Measurements from ENCODE around the gene MGAT4B.
"Not testable (repeated sequence)": the region's sequence is repeated elsewhere in the genome, so short reads cannot be mapped to it uniquely, and the experiment has no call there.

Gene MGAT4B

DNA sequence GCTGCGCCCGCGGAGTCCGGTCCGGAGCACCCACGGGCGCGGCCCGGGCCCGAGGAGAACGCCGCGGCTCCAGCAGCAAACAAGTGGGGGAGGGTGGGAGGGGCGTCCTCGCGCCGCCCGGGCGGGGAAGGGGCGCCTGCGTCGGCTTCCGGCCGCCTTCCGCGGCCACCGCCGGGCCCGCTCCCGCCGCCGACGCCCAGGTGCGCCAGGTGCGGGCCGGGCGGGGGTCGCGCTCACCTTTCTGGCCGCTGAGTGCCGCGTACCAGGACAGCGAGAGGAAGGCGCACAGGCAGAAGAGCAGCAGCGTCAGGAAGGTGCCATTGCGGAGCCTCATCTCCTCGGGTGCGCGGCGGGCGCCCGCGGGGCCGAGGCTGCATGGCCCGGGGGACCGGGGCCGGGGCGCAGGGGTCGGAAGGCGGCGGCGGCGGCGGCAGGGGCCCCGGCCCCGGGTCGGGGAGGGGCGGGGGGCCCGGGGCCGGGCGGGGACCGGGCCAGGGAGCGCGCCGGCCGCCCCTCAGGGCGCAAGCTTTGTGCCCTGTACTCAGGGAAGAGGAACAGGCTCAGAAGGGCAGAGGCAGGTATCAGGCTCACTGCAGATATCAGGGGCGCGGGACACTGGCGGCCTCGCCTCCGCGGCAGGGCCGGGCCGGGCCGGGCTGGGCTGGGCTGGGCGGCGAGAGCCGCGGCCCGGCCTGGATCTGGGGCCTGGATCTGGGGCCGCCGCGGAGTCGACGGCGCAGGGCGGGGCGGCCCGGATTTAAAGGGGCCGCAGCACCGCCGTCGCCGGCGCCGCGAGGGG is at the start of gene MGAT4B:
Gene MGAT4B, minus strand, starts transcription at position 617 of the 799 bp plus-strand sequence. Its CDS starts 283 bp downstream, at position 334.
- DNase-seq (ENCODE audit: low spot score), result peak; percentile 64

- no peak for DNase-seq (ENCODE audit: low spot score)
Measured at GRCh38 chr5:179854356-179854755, 47.7 kb upstream of the MGAT4B start.

DNA sequence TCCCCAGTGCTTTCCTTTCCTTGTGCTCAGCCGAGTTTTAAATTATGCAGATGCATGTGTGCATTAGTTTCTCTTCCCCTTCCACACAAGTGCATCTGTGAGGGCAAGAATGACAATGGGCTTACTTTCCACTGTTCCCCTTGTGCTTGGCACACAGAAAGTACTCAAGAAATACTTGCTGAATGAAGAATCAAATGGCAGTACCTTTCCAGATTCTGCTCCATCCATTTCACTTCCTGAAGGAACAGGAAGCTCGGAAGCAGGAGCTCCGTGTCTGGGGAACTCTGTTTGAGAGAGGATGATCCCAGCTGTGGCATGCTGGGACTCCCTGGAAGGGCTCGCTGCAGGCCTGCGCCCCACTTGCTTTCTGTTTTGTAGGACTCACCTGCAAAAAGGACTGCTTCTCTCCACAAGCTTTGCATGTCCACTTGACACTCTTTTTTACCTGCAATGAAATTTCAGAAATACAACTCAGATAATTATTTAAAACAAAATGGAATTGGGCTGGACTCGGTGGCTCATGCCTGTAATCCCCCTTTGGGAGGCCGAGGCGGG is 46.4 kb upstream of the MGAT4B start:
- DNase-seq (ENCODE audit: low spot score), result no peak

DNA sequence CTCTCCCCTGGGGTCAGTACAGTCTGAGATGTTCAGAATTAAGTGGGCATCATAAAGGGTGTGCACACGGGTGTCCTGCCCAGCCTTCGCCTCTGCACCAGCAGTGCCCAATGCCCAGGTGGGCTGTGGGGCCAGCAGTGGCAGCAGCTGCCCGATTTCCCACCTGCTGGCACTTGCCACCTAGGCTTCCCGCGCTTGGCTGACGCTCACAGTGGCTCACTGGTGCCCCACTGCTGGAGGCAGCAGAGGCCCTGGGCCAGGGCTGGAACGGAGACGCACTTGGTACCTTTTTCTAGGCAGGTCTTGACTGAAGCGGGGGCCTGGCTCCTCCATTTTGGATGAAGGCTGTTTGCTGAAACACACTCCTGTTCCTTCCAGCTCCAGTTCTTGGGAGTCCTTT is 35.0 kb upstream of the MGAT4B start:
- DNase-seq (ENCODE audit: low spot score), result no peak

GRCh38 chr5:179840766-179841165 is 34.1 kb upstream of the MGAT4B start:
- DNase-seq (ENCODE audit: low spot score), result no peak

GRCh38 chr5:179840321-179840720 is 33.7 kb upstream of the MGAT4B start:
- no peak for DNase-seq (ENCODE audit: low spot score)

GRCh38 chr5:179839328-179840256 is 32.9 kb upstream of the MGAT4B start:
- no peak for DNase-seq (ENCODE audit: low spot score)

DNA sequence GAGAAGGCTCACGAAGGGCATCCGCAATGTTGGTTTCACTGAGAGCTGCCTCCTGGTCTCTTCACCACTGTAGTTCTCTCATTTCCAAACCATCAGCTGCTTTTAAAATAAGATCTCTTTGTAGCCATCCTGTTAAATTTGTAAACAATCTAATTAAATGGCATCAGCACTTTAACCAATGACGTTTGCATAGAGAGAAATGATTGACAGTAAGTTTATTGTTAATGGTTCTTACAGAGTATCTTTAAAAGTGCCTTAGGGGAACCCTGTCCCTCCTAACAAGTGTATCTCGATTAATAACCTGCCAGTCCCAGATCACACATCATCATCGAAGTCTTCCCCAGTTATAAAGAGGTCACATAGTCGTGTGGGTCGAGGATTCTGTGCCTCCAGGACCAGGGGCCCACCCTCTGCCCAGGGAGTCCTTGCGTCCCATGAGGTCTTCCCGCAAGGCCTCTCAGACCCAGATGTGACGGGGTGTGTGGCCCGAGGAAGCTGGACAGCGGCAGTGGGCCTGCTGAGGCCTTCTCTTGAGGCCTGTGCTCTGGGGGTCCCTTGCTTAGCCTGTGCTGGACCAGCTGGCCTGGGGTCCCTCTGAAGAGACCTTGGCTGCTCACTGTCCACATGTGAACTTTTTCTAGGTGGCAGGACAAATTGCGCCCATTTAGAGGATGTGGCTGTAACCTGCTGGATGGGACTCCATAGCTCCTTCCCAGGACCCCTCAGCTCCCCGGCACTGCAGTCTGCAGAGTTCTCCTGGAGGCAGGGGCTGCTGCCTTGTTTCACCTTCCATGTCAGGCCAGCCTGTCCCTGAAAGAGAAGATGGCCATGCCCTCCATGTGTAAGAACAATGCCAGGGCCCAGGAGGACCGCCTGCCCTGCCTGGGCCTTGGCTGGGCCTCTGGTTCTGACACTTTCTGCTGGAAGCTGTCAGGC is 30.7 kb upstream of the MGAT4B start:
- no peak for DNase-seq (ENCODE audit: low spot score)

- DNase-seq (ENCODE audit: low spot score), result peak; percentile 79
Measured at GRCh38 chr5:179836225-179837019, 29.8 kb upstream of the MGAT4B start.

DNA sequence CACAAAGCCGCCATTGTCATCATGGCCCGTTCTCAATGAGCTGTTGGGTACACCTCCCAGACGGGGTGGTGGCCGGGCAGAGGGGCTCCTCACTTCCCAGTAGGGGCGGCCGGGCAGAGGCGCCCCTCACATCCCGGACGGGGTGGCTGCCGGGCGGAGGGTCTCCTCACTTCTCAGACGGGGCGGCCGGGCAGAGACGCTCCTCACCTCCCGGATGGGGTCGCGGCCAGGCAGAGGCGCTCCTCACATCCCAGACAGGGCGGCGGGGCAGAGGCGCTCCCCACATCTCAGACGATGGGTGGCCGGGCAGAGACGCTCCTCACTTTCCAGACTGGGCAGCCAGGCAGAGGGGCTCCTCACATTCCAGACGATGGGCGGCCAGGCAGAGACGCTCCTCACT is 28.2 kb upstream of the MGAT4B start:
- DNase-seq (ENCODE audit: low spot score), result not testable (repeated sequence)

- no peak for DNase-seq (ENCODE audit: low spot score)
Measured at GRCh38 chr5:179834120-179834519, 27.5 kb upstream of the MGAT4B start.

DNA sequence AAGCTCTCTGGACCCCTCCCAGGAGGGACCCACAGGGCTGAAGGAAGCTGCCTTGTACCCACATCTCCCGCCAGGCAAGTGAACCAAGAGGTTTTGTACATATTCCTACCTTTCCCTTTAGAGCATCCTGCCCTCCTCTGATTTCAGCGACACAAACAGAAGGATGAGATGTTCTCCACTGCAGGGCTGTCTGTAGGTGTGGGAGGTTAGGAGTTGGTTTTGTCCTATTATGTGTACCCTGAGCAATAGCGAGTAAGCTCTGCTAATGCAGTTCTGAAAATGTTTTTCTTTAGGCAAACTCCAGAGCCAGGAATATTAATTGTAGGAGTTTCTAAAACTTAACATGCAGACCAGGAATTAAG is 27.0 kb upstream of the MGAT4B start:
- DNase-seq (ENCODE audit: low spot score), result no peak

DNA sequence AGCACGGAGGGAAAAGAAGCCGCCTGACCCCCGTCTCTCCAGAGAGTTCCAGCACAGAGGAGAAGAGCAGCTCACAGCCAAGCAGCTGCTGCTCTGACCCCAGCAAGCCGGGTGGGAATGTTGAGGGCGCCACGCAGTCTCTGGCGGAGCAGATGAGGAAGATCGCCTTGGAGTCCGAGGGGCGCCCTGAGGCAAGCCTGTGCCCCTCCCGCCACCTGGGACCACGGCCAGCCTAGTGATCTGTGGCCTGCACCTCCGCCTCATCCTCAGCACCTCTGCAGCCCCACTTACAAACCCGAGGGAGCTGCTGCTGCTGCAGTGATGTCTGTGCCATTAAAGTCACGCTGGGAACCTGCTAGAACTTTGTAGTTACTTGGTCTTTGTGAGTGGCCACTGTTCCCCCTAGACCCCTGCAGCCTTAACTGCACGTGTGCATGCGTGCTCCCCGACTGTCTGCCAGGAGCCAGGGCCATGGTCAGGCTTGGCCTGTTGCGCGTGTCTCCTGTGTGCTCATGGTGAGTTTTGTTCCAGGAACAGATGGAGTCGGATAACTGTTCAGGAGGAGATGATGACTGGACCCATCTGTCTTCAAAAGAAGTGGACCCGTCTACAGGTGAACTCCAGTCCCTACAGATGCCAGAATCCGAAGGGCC is 26.5 kb upstream of the MGAT4B start:
- no peak for DNase-seq (ENCODE audit: low spot score)

GRCh38 chr5:179832039-179832745 is 25.5 kb upstream of the MGAT4B start:
- DNase-seq (ENCODE audit: low spot score), result no peak

DNA sequence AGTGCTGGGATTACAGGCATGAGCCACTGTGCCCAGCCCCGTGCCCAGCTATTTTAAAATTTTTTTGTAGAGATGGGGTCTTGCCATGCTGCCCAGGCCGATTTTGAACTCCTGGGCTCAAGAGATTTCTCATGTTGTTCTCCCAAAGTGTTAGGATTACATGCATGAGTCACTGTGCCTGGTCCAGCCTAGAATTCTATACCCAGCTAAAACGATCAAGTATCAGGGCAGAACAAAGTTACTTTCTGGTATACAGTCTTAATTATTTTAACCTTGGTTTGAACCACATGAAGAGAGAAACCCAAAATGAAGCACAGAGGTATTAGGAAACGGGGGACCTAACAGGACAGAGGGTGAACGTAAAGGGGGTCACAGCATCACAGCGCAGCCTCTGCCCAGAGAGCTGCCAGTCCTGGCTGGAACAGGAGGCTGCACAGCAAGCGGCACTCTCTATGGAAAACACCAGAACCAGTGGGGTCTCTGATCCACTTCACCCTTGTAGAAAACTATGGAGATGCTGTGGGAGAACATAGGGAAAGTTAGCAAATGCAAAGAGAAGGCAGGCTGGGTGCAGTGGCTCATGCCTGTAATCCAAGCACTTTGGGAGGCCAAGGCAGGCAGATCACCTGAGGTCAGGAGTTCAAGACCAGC is 24.3 kb upstream of the MGAT4B start:
- DNase-seq (ENCODE audit: low spot score), result no peak

GRCh38 chr5:179829732-179830435 is 23.2 kb upstream of the MGAT4B start:
- DNase-seq (ENCODE audit: low spot score), result no peak

- no peak for DNase-seq (ENCODE audit: low spot score)
Measured at GRCh38 chr5:179828756-179829421, 22.2 kb upstream of the MGAT4B start.

DNA sequence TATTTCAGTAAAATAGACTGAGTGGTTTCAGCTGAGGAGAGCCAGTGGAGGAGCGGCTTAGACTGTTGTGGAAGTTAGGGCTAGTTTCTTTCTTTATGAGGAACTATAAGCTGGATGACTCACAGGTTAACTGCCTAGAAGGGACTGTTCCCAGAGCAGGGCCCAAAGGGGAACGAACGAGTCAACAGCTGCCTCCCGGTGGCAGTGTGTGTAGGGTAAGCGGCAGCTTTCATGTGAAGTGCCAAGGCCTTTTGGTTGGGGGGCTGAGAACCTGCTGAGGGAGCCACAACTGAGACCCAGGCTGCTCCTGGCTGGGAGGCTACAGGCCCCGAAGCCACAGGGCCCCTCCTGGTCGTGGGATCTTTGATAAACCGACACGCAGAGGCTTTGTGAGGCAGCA is 21.0 kb upstream of the MGAT4B start:
- DNase-seq (ENCODE audit: low spot score), result peak; percentile 32

Data from CD4-positive, alpha-beta T cell treated with Interleukin-2 at 100 ng/mL for 4 hours (primary cell).